Esophagus squamous epithelium (tissue), 5 donors: ENCODE measurements around the gene CYLD. TPM values are rescaled to one million over a fixed set of nuclear protein-coding genes. Genes with fewer than 3 reads are reported as not detected.

Experiments
- DNase-seq: peaks from one replicate; lab custom pipeline; 2025; lab: John Stamatoyannopoulos, UW
- H3K27ac ChIP-seq, 4 donors: fragments of 200-600 bp; sonication (generic); one replicate each; pipeline ENCODE4 v1.5.1; 2016 to 2019; ENCODE audit warnings: mild to moderate bottlenecking in 1 of 4
- H3K27me3 ChIP-seq, 4 donors: fragments of 200-600 bp; sonication (generic); 1 replicate in 3 of 4; 2 replicates in 1 of 4; pipeline versions ENCODE4 v1.5.1 to v1.6.0; 2017 to 2021; ENCODE audit warnings: antibody characterized with exemption in 1 of 4
- H3K36me3 ChIP-seq, 3 donors: fragments of 200-600 bp; sonication (generic); one replicate each; pipeline ENCODE4 v1.5.1; 2016 to 2019
- H3K4me1 ChIP-seq, 3 donors: fragments of 200-600 bp; sonication (generic); one replicate each; pipeline ENCODE4 v1.5.1; 2017 to 2019
- H3K4me3 ChIP-seq, 4 donors: fragments of 200-600 bp; sonication (generic); 1 replicate in 3 of 4; 2 replicates in 1 of 4; pipeline ENCODE4 v1.5.1; 2016 to 2019; ENCODE audit warnings: mild to moderate bottlenecking in 2 of 4, moderate library complexity in 1 of 4
- H3K9me3 ChIP-seq, 3 donors: fragments of 200-600 bp; sonication (generic); one replicate each; pipeline ENCODE4 v1.5.1; 2016 to 2019
- CTCF ChIP-seq, 6 experiments: fragments of 450-650 bp in 4 of 6; fragments of 200-600 bp in 2 of 6; sonication (generic) in 2 of 6; IDR thresholded peaks; one replicate each; pipeline ENCODE4 v1.5.1; 2016 to 2019; ENCODE audit warnings: antibody characterized with exemption in 6 of 6, mild to moderate bottlenecking in 4 of 6, moderate library complexity in 4 of 6
- POLR2A ChIP-seq, 4 donors: fragments of 450-650 bp; IDR thresholded peaks; one replicate each; pipeline ENCODE4 v1.6.1; 2017; ENCODE audit warnings: antibody characterized with exemption in 4 of 4, mild to moderate bottlenecking in 4 of 4, moderate library complexity in 3 of 4
- WGBS, 2 donors: methylation state at CpG; one replicate each; pipeline ENCODE4 v1.1.5; 2018; 5-methylcytosine and 5-hydroxymethylcytosine counted together
- intact Hi-C: fragments of 100-400 bp; cut with DNase I; formaldehyde crosslinking; loops from one replicate; pipeline ENCODE4 v1.15.0; 2022
- total RNA-seq, 4 donors: library from RNA; depleted of rRNA; stranded (reverse); fragments of >200 nt; gene quantifications; one replicate each; pipeline ENCODE4 v1.1.0, GENCODE V29; 2016
- donor health status: DM: yes; HTN: yes; CAD: no.

CYLD gene
- total RNA-seq, 4 donors from 2014 or later: 22.6 to 45.9 (median 36.0) TPM

GRCh38 chr16:50812046-50812445 lies 70.2 kb downstream of the CYLD start:
- Histone ChIP-seq H3K27ac (no peak overlapping the region), H3K9me3 (no peaks in the 10 kb centered on the region), H3K4me1 (no peaks in the 10 kb centered on the region), H3K4me3 (no peak overlapping the region), H3K36me3 (no peaks in the 10 kb centered on the region), H3K27me3 (no peaks in the 10 kb centered on the region)
- TF ChIP-seq CTCF (IDR thresholded peaks at IDR 0.05): no peak
- no peak for TF ChIP-seq POLR2A (IDR thresholded peaks at IDR 0.05)
- 77 to 85% methylated on average over 4 to 7 of the region's 7 CpGs for WGBS, 2 donors
- DNase-seq: no peak
- intact Hi-C loops: no loop called here

- H3K4me1 ChIP-seq: no peaks in the 10 kb centered on the region
- 68 to 85% methylated on average over 7 to 9 of the region's 9 CpGs for WGBS, 2 donors
- no peak overlapping the region for H3K4me3 ChIP-seq
- DNase-seq: no peak
- intact Hi-C loops: no loop called here
- H3K9me3 ChIP-seq: no peaks in the 10 kb centered on the region
- H3K27me3 ChIP-seq: no peaks in the 10 kb centered on the region
- TF ChIP-seq CTCF (IDR thresholded peaks at IDR 0.05) (no peak), POLR2A (IDR thresholded peaks at IDR 0.05) (no peak)
- no peaks in the 10 kb centered on the region for H3K36me3 ChIP-seq
- H3K27ac ChIP-seq: no peak overlapping the region
Observed at GRCh38 chr16:50812876-50813466, 71.1 kb downstream of the CYLD start.

DNA sequence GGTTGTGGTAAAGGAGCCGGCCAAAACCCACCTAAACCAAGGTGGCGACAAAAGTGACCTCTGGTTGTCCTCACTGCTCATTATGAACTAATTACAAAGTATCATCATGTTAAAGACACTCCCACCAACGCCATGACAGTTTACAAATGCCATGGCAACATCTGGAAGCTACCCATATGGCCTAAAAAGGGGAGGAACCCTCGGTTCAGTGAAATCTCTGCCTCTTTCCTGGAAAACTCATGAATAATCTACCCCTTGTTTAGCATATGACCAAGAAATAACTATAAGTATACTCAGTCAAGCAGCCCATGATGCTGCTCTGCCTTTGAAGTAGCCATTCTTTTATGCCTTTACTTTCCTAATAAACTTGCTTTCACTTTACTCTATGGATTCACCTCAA lies 72.2 kb downstream of the CYLD start:
- Histone ChIP-seq H3K27ac (no peak overlapping the region), H3K36me3 (no peaks in the 10 kb centered on the region), H3K4me3 (no peak overlapping the region), H3K4me1 (no peaks in the 10 kb centered on the region), H3K9me3 (no peaks in the 10 kb centered on the region), H3K27me3 (no peaks in the 10 kb centered on the region)
- TF ChIP-seq CTCF (IDR thresholded peaks at IDR 0.05): no peak
- no peak for TF ChIP-seq POLR2A (IDR thresholded peaks at IDR 0.05)
- 72 to 76% methylated on average over 4 of the region's 4 CpGs for WGBS, 2 donors
- intact Hi-C loops: no loop called here
- no peak for DNase-seq

- intact Hi-C loops: no loop called here
- TF ChIP-seq CTCF (IDR thresholded peaks at IDR 0.05) (no peak), POLR2A (IDR thresholded peaks at IDR 0.05) (no peak)
Observed at GRCh38 chr16:50814541-50814940, 72.7 kb downstream of the CYLD start.

GRCh38 chr16:50815382-50815781 lies 73.5 kb downstream of the CYLD start:
- 78 to 100% methylated on average over 1 to 5 of the region's 7 CpGs for WGBS, 2 donors
- Histone ChIP-seq H3K27me3 (no peaks in the 10 kb centered on the region), H3K4me3 (no peak overlapping the region), H3K9me3 (no peaks in the 10 kb centered on the region), H3K4me1 (no peaks in the 10 kb centered on the region), H3K27ac (no peak overlapping the region), H3K36me3 (no peaks in the 10 kb centered on the region)
- TF ChIP-seq POLR2A (IDR thresholded peaks at IDR 0.05) (no peak), CTCF (IDR thresholded peaks at IDR 0.05) (no peak)
- no peak for DNase-seq
- intact Hi-C loops: no loop called here

More at GRCh38 chr16:50814541-50814940, 72.7 kb downstream of the CYLD start:
- Histone ChIP-seq H3K27me3 (no peaks in the 10 kb centered on the region), H3K4me3 (no peak overlapping the region), H3K27ac (no peak overlapping the region), H3K9me3 (no peaks in the 10 kb centered on the region), H3K4me1 (no peaks in the 10 kb centered on the region), H3K36me3 (no peaks in the 10 kb centered on the region)
- WGBS, 2 donors: 84 to 93% methylated on average over 7 of the region's 7 CpGs
- DNase-seq: no peak
